ENCODE measurements around the gene RPUSD1.
"Not testable (repeated sequence)": the region's sequence is repeated elsewhere in the genome, so short reads cannot be mapped to it uniquely, and the experiment has no call there.

Gene RPUSD1

GRCh38 chr16:783404-784161 is 4.6 kb downstream of the RPUSD1 start:
- no peak for DNase-seq (ENCODE audit: low read depth)

- no peak for DNase-seq (ENCODE audit: low read depth)
Measured at GRCh38 chr16:782766-783403, 5.3 kb downstream of the RPUSD1 start.

GRCh38 chr16:782258-782657 is 5.9 kb downstream of the RPUSD1 start:
- no peak for DNase-seq (ENCODE audit: low read depth)

- DNase-seq (ENCODE audit: low read depth), result no peak
Measured at GRCh38 chr16:781346-782010, 6.7 kb downstream of the RPUSD1 start.

- DNase-seq (ENCODE audit: low read depth), result no peak
Measured at GRCh38 chr16:780296-780695, 7.9 kb downstream of the RPUSD1 start.

GRCh38 chr16:779561-779960 is 8.6 kb downstream of the RPUSD1 start:
- no peak for DNase-seq (ENCODE audit: low read depth)

- no peak for DNase-seq (ENCODE audit: low read depth)
Measured at GRCh38 chr16:778909-779527, 9.2 kb downstream of the RPUSD1 start.

- DNase-seq (ENCODE audit: low read depth), result no peak
Measured at GRCh38 chr16:778447-778846, 9.7 kb downstream of the RPUSD1 start.

- DNase-seq (ENCODE audit: low read depth), result no peak
Measured at GRCh38 chr16:777826-778225, 10.4 kb downstream of the RPUSD1 start.

- DNase-seq (ENCODE audit: low read depth), result no peak
Measured at GRCh38 chr16:776824-777223, 11.4 kb downstream of the RPUSD1 start.

- not testable (repeated sequence) for DNase-seq (ENCODE audit: low read depth)
Measured at GRCh38 chr16:776298-776697, 11.9 kb downstream of the RPUSD1 start.

GRCh38 chr16:775236-775796 is 12.9 kb downstream of the RPUSD1 start:
- DNase-seq (ENCODE audit: low read depth), result no peak

GRCh38 chr16:774086-775001 is 13.8 kb downstream of the RPUSD1 start:
- no peak for DNase-seq (ENCODE audit: low read depth)

- DNase-seq (ENCODE audit: low read depth), result no peak
Measured at GRCh38 chr16:772959-773358, 15.2 kb downstream of the RPUSD1 start.

GRCh38 chr16:770411-770810 is 17.8 kb downstream of the RPUSD1 start:
- DNase-seq (ENCODE audit: low read depth), result no peak

GRCh38 chr16:769934-770333 is 18.2 kb downstream of the RPUSD1 start:
- no peak for DNase-seq (ENCODE audit: low read depth)

- no peak for DNase-seq (ENCODE audit: low read depth)
Measured at GRCh38 chr16:769184-769784, 18.9 kb downstream of the RPUSD1 start.

GRCh38 chr16:768428-768827 is 19.8 kb downstream of the RPUSD1 start:
- DNase-seq (ENCODE audit: low read depth), result no peak

GRCh38 chr16:767743-768235 is 20.4 kb downstream of the RPUSD1 start:
- no peak for DNase-seq (ENCODE audit: low read depth)

- DNase-seq (ENCODE audit: low read depth), result no peak
Measured at GRCh38 chr16:766820-767640, 21.2 kb downstream of the RPUSD1 start.
